Islet precursor cell (in vitro differentiated cells): ENCODE results near the gene STARD9.
"Not testable (repeated sequence)": the region's sequence is repeated elsewhere in the genome, so short reads cannot be mapped to it uniquely, and the experiment has no call there.

ENCODE experiments used
- DNase-seq: peaks from one replicate; pipeline ENCODE4 v3.0.0-alpha.2; 2018

The STARD9 gene

GRCh38 chr15:42732095-42732827, 156.9 kb downstream of the STARD9 start:
- DNase-seq: no peak

GRCh38 chr15:42733027-42733426, 157.6 kb downstream of the STARD9 start:
- no peak for DNase-seq

GRCh38 chr15:42734076-42734672, 158.8 kb downstream of the STARD9 start:
- DNase-seq: no peak

GRCh38 chr15:42735382-42736165, 160.2 kb downstream of the STARD9 start:
- DNase-seq: no peak

- DNase-seq: no peak
Observed at GRCh38 chr15:42736178-42736792, 160.9 kb downstream of the STARD9 start.

GRCh38 chr15:42736793-42737528, 161.6 kb downstream of the STARD9 start, which contains the start of gene CDAN1:
CDAN1 (minus strand) TSS chr15:42737128; CDS start chr15:42737102, 26 bp downstream.
- DNase-seq: peak; percentile 95

- DNase-seq: no peak
Observed at GRCh38 chr15:42737529-42738328, 162.3 kb downstream of the STARD9 start.

GRCh38 chr15:42741710-42742109, 166.3 kb downstream of the STARD9 start:
- DNase-seq: no peak

GRCh38 chr15:42742149-42742548, 166.7 kb downstream of the STARD9 start:
- DNase-seq: no peak

GRCh38 chr15:42744195-42744594, 168.8 kb downstream of the STARD9 start:
- no peak for DNase-seq

GRCh38 chr15:42749266-42749665, 173.9 kb downstream of the STARD9 start:
- no peak for DNase-seq

- no peak for DNase-seq
Observed at GRCh38 chr15:42750306-42750705, 174.9 kb downstream of the STARD9 start.

GRCh38 chr15:42759093-42759492, 183.7 kb downstream of the STARD9 start:
- DNase-seq: no peak

GRCh38 chr15:42760759-42761158, 185.4 kb downstream of the STARD9 start:
- no peak for DNase-seq

GRCh38 chr15:42761813-42762212, 186.4 kb downstream of the STARD9 start:
- DNase-seq: not testable (repeated sequence)

- DNase-seq: peak; percentile 54
Observed at GRCh38 chr15:42764154-42764731, 188.8 kb downstream of the STARD9 start.

GRCh38 chr15:42766109-42766508, 190.7 kb downstream of the STARD9 start:
- not testable (repeated sequence) for DNase-seq
